ENCODE measurements around the gene OXCT1. TPM values are rescaled to one million over a fixed set of nuclear protein-coding genes. Genes with fewer than 3 reads are reported as not detected.

OXCT1 gene
- total RNA-seq, 1 donor from 2014 or later: 22.0 TPM

- no peak overlapping the region for H3K4me3 ChIP-seq (ENCODE audit: low read depth, low read length)
- no peak for TF ChIP-seq CTCF (conservative IDR thresholded peaks at IDR 0.05; ENCODE audit: low read depth, low read length)
- no peak for DNase-seq (ENCODE audit: low read depth)
Observed at GRCh38 chr5:41874512-41875060, 4.4 kb upstream of the OXCT1 start.

GRCh38 chr5:41871852-41872251, 1.6 kb upstream of the OXCT1 start:
- DNase-seq (ENCODE audit: low read depth): peak; percentile 68
- no peak overlapping the region for H3K4me3 ChIP-seq (ENCODE audit: low read depth, low read length)
- no peak for TF ChIP-seq CTCF (conservative IDR thresholded peaks at IDR 0.05; ENCODE audit: low read depth, low read length)

- no peak for DNase-seq (ENCODE audit: low read depth)
- no peak for TF ChIP-seq CTCF (conservative IDR thresholded peaks at IDR 0.05; ENCODE audit: low read depth, low read length)
Observed at GRCh38 chr5:41870627-41871048, 413 bp upstream of the OXCT1 start.

GRCh38 chr5:41869151-41869723, 988 bp downstream of the OXCT1 start:
- no peak for DNase-seq (ENCODE audit: low read depth)
- H3K4me3 ChIP-seq (ENCODE audit: low read depth, low read length): peak overlapping the region; percentile 79
- TF ChIP-seq CTCF (conservative IDR thresholded peaks at IDR 0.05; ENCODE audit: low read depth, low read length): no peak

More at GRCh38 chr5:41870627-41871048, 413 bp upstream of the OXCT1 start:
- peak overlapping the region; percentile 79 for H3K4me3 ChIP-seq (ENCODE audit: low read depth, low read length)

GRCh38 chr5:41863871-41864486, 6.2 kb downstream of the OXCT1 start:
- TF ChIP-seq CTCF (conservative IDR thresholded peaks at IDR 0.05; ENCODE audit: low read depth, low read length): no peak
- no peak overlapping the region for H3K4me3 ChIP-seq (ENCODE audit: low read depth, low read length)
- no peak for DNase-seq (ENCODE audit: low read depth)

GRCh38 chr5:41858890-41859289, 11.3 kb downstream of the OXCT1 start:
- H3K4me3 ChIP-seq (ENCODE audit: low read depth, low read length): no peak overlapping the region
- no peak for DNase-seq (ENCODE audit: low read depth)
- no peak for TF ChIP-seq CTCF (conservative IDR thresholded peaks at IDR 0.05; ENCODE audit: low read depth, low read length)

Data from epithelial cell of proximal tubule (primary cell).